Suprapubic skin (tissue), 4 donors: Measurements from ENCODE around the gene ABHD17B.

Experiments
- CTCF ChIP-seq, 2 donors: fragments of 200-600 bp in 1 of 2; fragments of 450-650 bp in 1 of 2; sonication (generic) in 1 of 2; IDR thresholded peaks; one replicate each; pipeline ENCODE4 v1.5.1; 2016 to 2019; ENCODE audit warnings: antibody characterized with exemption in 2 of 2, mild to moderate bottlenecking in 1 of 2, moderate library complexity in 1 of 2
- EP300 ChIP-seq: sonication (generic); formaldehyde crosslinking; IDR thresholded peaks from one replicate; pipeline ENCODE4 v1.6.1; 2017; ENCODE audit warnings: antibody characterized with exemption
- POLR2A ChIP-seq, 2 donors: fragments of 450-650 bp; IDR thresholded peaks; one replicate each; pipeline ENCODE4 v1.6.1; 2017; ENCODE audit warnings: antibody characterized with exemption in 2 of 2, mild to moderate bottlenecking in 2 of 2, moderate library complexity in 2 of 2
- POLR2AphosphoS5 ChIP-seq, 3 donors: sonication (generic); formaldehyde crosslinking; IDR thresholded peaks; one replicate each; pipeline ENCODE4 v1.6.1; 2017; ENCODE audit warnings: antibody characterized with exemption in 3 of 3

- TF ChIP-seq CTCF (IDR thresholded peaks at IDR 0.05) (no peak), POLR2A (IDR thresholded peaks at IDR 0.05) (no peak), EP300 (no peak), POLR2AphosphoS5 (IDR thresholded peaks at IDR 0.05) (no peak)
Measured at GRCh38 chr9:71931166-71931565, 20.2 kb upstream of the ABHD17B start.
